Cardiac ventricle fibroblast (primary cell): Measurements from ENCODE around the gene TBXA2R. TPM values are rescaled to one million over a fixed set of nuclear protein-coding genes. Genes with fewer than 3 reads are reported as not detected.

Experiments
- total RNA-seq: library from RNA; depleted of rRNA; stranded (reverse); fragments of >200 nt; gene quantifications from 2 replicates; pipeline ENCODE4 v1.2.3, GENCODE V29; 2015

The TBXA2R gene
- total RNA-seq, result 0.94 and 1.0 TPM in 2 replicates

GRCh38 chr19:3606690-3607289 is at the start of gene TBXA2R:
Gene TBXA2R, minus strand, starts transcription at chr19:3606875. Its CDS starts 6,241 bp downstream, at chr19:3600634.

GRCh38 chr19:3626473-3627350 is 20.0 kb upstream of the TBXA2R start, which contains the start of gene CACTIN:
Gene CACTIN, minus strand, starts transcription at chr19:3626790. Its CDS starts 28 bp downstream, at chr19:3626762.

GRCh38 chr19:3585301-3586126 is 21.2 kb downstream of the TBXA2R start, which contains the start of gene GIPC3:
Gene GIPC3, plus strand, starts transcription at chr19:3585478. Its CDS starts 120 bp downstream, at chr19:3585598.

GRCh38 chr19:3572855-3573161 is 33.9 kb downstream of the TBXA2R start, which contains the start of gene HMG20B:
Gene HMG20B, plus strand, starts transcription at chr19:3572944. Its CDS starts 366 bp downstream, at chr19:3573310.

GRCh38 chr19:3557461-3558248 is 49.0 kb downstream of the TBXA2R start, which contains the start of gene MFSD12:
Gene MFSD12, minus strand, starts transcription at chr19:3557586. Its CDS starts 183 bp downstream, at chr19:3557403.

Other genes starting within 250 kb of the TBXA2R start
- 125 and 142 TPM in 2 replicates for gene NFIC, start 240.3 kb downstream of the TBXA2R start, total RNA-seq
- not detected in 2 replicates for gene SMIM24, start 126.3 kb downstream of the TBXA2R start, total RNA-seq
- gene SMIM44, start 123.4 kb downstream of the TBXA2R start, total RNA-seq, result not detected in 2 replicates
- gene DOHH, start 106.2 kb downstream of the TBXA2R start, total RNA-seq, result 12.2 and 13.7 TPM in 2 replicates
- gene FZR1, start 100.6 kb downstream of the TBXA2R start, total RNA-seq, result 18.3 and 23.3 TPM in 2 replicates
- not detected in 2 replicates for gene TEKTIP1, start 67.7 kb downstream of the TBXA2R start, total RNA-seq
- 58.3 and 59.2 TPM in 2 replicates for gene MFSD12, start 49.3 kb downstream of the TBXA2R start, total RNA-seq
- gene HMG20B, start 33.9 kb downstream of the TBXA2R start, total RNA-seq, result 90.3 and 99.7 TPM in 2 replicates
- gene GIPC3, start 21.4 kb downstream of the TBXA2R start, total RNA-seq, result 0.20 and 0.31 TPM in 2 replicates
- 16.4 and 20.4 TPM in 2 replicates for gene CACTIN, start 19.9 kb upstream of the TBXA2R start, total RNA-seq
- 33.2 and 39.6 TPM in 2 replicates for gene PIP5K1C, start 93.6 kb upstream of the TBXA2R start, total RNA-seq
- not detected in 2 replicates for gene TJP3, start 101.5 kb upstream of the TBXA2R start, total RNA-seq
- 28.3 and 33.3 TPM in 2 replicates for gene APBA3, start 154.8 kb upstream of the TBXA2R start, total RNA-seq
- gene MRPL54, start 155.8 kb upstream of the TBXA2R start, total RNA-seq, result 46.8 and 67.6 TPM in 2 replicates
- not detected in 2 replicates for gene RAX2, start 165.4 kb upstream of the TBXA2R start, total RNA-seq
- not detected in 2 replicates for gene MATK, start 179.5 kb upstream of the TBXA2R start, total RNA-seq